IPS DF 19.7 (cell line): Measurements from ENCODE around the gene ASB16.

Experiments
- DNase-seq: peaks from one replicate; pipeline ENCODE4 v3.0.0-alpha.2; 2013; ENCODE audit warnings: low read depth, low spot score

ASB16 gene

DNA sequence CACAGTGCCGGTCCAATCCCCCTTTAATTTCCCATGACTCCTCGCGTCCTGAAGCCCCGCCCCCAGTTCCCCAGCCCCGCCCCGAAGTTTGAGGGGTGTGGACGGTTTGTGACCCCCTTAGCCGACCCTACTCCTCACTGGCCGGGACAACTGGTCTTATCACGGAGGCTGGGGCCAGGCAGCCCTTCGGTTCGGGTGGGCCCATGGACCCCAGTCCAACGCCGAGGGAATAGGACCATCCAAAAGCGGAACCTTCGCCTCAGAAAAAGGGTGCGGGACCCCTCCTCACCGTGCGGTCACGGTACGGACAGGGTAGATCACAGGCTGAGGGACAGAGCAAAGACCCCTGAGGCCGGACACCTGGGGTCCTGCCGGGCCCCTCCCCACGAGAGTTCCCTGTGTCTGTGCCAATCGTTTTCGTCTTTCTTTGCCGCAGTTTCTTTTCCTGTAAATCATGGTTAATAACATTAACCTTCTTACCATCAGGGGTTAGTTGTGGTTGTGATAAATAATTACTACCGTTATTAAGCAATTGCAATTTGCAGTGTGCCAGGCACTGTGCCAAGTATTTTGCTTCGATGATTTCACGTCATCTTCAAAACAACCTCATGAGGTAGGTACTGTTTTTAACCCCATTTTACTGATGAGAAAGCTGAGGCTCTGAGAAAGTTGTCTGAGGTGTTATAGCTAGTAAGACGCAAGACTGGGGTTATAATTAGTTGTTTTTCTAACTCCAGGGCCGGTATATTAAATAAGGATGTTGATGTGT lies 16.8 kb downstream of the ASB16 start:
- no peak for DNase-seq

DNA sequence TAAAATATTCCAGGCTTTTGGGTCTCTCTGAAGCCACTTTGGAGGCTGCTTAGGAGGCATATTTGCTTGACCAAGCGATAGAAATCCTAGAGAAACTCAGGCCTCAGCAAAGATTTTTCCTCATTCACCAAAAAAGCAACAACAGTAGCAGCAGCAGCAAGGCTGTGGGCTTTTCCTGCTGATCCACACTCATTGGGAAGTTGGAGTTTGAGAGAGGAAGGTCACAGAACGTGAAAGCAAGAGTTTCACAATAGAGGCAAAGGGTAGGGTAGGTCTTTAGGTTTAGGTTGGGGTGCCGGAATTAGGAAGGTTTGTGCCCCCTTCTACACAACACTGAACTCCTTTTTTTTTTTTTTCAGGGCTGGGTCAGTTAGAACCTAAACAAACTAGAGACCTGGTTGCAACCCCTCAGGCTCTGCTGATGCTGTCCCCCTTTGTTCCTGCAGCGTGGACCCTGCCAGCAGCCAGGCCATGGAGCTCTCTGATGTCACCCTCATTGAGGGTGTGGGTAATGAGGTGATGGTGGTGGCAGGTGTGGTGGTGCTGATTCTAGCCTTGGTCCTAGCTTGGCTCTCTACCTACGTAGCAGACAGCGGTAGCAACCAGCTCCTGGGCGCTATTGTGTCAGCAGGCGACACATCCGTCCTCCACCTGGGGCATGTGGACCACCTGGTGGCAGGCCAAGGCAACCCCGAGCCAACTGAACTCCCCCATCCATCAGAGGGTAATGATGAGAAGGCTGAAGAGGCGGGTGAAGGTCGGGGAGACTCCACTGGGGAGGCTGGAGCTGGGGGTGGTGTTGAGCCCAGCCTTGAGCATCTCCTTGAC lies 18.3 kb downstream of the ASB16 start:
- no peak for DNase-seq

DNA sequence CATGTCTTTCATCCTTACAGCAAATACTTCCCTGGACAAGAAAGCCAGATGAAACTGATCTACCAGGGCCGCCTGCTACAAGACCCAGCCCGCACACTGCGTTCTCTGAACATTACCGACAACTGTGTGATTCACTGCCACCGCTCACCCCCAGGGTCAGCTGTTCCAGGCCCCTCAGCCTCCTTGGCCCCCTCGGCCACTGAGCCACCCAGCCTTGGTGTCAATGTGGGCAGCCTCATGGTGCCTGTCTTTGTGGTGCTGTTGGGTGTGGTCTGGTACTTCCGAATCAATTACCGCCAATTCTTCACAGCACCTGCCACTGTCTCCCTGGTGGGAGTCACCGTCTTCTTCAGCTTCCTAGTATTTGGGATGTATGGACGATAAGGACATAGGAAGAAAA lies 20.0 kb downstream of the ASB16 start:
- no peak for DNase-seq

DNA sequence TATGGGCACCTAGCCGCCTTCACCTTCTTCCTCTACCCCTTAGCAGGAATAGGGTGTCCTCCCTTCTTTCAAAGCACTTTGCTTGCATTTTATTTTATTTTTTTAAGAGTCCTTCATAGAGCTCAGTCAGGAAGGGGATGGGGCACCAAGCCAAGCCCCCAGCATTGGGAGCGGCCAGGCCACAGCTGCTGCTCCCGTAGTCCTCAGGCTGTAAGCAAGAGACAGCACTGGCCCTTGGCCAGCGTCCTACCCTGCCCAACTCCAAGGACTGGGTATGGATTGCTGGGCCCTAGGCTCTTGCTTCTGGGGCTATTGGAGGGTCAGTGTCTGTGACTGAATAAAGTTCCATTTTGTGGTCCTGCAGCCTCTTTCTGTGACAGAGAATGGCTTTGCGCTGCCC lies 20.9 kb downstream of the ASB16 start:
- no peak for DNase-seq

DNA sequence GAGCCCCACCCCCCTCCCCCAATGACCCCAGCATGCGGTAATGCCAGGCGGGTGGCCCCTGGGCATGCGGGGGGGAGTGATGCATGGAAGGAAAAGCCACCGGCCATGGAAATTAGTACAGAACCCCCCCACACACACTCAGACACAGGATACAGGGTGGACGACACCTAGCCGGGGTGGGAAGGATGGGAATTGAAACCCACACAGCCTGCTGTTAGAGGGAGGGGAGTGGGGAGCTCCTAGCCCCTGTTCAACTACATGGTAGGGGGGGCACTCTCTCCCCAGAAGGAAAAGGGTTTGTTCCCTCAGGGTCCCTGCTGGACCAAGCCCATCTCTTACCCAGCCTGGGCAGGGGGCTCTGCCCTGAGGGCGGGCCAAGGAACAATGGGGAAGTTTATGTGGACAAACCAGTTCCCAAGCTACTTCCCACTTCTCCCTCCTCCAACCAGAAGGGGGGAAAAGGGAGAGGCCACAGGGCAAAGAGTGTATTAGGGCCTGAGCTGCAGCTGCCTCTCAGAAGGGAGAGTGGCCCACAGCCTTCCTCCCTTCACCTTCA lies 21.5 kb downstream of the ASB16 start:
- no peak for DNase-seq

DNA sequence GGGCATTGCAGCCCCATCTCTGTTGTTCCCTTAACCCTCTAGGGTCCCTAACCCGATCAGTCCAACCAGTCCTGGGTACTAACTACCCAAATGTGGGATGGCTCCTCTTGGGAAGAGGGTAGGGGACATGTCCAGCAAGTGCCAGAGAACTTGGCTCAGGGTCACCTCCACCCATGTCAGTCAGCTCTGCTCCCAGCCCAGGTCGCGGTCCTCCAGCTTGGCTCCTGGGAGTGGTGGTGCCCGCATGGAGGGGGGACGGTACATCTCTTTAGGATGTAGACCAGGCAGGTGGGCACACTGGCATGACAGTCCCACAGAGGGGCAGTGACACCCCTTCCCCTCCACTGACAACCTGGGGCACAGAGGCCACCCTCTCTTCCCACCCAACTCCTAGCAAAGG lies 22.2 kb downstream of the ASB16 start:
- DNase-seq = no peak

DNA sequence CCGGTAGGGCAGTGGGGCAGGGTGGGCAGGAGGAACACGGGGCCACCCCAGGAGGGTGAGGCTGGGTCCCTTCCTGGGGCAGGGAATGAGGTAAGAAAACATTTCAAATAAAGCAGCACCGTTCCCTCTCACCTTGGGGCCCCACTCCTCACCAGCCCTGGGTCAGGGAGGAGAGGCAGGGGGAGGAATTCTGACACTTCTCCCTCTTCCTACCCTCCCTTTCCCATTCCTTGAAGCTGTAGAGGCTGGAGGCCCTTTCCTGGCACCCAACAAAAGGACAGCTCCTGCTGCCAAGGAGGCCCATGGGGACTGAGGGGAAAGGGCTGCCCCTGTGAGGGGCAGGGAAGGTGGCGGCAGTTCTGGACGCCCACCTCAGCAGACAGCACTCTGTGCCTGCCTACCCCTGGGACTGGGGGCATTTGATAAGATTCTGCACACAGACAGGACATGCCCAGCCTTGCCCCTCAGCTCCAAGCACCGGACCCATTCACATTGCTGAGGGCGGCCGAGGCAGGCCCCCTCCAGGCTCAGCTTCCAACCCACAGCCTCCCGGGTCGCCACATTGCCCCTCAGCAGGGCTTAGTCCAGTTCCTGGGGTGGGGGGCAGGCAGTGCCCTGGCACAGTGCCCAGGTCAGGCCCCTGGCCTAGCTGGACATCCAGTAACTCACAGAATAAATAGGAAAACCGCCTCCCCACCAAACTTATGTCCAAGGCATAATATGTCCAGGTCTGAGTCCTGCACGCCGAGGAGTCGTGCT lies 23.0 kb downstream of the ASB16 start:
- no peak for DNase-seq

DNA sequence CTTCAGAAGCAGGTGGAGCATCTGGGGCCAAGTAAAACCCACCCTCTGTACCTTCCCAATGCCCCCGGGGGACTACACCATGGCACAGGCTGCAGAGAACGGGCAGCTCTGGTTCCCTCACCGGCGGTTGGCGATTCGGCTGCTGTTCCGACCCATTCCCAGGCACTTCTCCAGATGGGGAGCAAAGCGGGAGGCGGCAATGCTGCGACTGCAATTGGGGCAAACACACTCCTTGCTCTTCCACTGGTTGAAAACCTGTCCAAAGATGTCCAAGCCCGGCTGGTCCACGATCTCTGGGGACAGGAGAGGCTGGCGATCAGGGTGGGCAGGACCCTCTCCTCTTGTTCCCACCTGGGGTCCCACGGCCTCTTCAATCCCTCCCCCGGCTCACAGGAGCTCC lies 26.6 kb downstream of the ASB16 start:
- DNase-seq = no peak

DNA sequence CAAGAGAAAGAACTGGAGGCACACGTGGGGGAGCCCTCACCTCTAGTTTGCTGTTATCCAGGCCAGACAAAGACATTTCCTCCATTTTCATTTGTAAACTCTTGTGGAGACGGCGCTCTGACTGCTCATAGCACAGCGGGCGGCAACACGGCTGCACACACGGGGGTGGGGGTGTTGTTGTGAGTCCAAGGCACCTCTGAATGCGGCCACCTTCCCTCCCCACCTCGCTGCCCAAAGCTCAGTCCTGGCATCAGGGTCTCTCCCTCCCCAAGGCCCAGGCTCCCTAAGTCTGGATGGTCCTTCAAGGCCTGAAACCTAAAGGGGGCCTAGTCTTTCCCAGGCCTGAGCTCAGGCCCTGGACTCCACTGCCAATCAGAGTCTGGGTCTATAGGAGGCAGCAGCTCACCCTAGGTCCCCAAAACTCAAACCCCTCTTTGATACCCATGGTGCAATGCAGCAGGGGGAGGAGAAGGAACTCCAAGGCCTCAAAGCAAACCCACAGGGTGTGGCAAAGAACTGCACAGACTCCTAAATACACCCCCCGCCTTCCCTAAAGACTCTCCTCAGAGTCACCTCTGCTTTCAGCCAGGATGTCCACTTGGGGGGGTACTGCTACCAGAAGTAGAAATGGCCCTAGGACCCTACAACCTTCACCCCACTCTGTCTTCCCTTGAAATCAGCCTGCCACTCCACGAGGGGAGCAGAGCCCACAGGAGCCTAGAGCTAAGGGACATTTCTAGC lies 27.6 kb downstream of the ASB16 start:
- no peak for DNase-seq

DNA sequence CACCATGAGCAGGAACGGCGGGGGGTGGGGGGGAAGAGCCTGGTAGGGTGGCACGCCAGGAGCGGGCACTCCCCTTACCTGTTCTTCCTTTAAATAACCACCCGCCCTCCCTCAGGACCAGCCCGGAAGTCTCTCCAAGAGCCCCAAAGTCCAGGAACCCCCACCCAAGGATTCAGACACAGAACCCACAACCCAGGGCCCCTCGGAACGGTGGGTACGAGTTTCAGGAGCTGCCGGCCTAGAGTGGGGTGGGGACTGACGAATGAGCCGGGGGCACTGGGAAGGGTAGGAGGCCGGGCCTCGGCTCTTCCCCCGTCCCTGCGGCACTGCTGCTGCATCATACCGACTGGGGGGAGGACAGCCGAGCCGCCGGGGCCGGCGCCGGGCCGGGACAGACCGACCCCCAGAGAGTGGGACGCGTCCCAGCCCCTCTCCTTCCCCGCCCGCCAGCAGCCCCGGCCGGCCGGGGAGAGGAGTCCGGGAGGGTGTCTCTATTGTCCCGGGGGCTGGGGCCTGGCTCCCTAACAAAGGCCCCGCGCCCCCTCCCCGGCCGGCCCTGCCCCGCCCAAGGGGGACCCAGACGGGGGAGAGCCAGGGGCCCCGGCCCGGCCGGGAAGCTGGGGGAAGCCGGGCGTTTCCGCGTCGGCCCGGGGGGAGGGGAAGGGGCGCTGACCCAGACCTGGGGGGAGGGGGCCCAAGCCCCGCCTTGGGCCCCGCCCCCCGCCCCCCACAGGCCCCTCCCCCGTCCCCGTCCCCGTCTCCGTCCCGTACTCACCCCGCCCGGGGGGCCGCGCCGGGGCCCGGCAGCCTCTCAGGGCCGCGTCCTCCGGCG lies 28.4 kb downstream of the ASB16 start:
- no peak for DNase-seq

DNA sequence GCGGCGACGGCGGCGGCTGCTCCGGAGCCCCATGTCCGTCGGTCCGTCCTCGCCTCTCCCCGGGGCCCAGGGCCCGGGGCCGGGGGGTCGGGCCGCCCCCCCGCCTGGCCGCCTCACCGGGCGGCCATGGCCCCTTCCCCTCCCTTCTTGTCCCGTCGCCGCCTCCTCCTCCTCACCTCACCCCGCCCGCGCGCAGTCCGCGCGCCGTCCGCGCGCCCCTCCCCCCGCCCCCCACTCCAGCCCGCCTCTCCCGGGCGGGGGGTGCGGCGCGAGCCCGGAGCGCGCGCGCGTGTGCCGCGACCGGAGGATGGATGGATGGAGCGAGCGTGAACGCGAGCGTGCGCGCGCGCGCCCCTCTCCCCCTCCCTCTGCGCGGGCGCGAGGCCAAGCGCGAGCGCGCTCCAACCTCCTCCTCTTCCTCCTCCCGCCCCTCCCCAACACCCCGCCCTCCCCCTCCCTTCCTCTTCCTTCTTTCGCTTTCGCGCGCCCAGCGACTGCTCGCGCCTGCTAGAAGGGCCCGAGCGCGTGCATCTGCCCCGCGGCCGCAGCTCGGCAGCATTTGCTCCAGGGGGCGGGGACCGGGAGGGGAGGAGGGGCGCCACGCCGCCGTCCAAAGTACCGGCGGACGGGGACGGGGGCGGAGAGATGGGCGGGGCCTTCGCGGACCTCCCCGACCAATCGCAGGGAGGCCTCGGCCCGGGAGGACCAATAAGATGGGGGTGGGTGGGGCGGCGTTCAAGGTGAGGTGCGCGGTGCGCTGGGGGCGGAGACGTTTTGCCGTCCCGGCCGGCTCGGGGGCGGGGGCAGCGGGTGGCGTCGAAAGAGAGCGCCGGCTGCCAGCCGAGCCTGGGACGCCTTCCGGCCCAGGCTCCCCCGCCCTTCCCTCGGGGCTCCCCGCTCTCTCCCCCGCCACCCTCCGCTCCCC lies 29.3 kb downstream of the ASB16 start, which contains the start of gene ATXN7L3:
Gene ATXN7L3 (minus strand): TSS at position 332 of the 925 bp plus-strand sequence. CDS start 1,814 bp downstream, outside the sequence.
- DNase-seq = no peak

DNA sequence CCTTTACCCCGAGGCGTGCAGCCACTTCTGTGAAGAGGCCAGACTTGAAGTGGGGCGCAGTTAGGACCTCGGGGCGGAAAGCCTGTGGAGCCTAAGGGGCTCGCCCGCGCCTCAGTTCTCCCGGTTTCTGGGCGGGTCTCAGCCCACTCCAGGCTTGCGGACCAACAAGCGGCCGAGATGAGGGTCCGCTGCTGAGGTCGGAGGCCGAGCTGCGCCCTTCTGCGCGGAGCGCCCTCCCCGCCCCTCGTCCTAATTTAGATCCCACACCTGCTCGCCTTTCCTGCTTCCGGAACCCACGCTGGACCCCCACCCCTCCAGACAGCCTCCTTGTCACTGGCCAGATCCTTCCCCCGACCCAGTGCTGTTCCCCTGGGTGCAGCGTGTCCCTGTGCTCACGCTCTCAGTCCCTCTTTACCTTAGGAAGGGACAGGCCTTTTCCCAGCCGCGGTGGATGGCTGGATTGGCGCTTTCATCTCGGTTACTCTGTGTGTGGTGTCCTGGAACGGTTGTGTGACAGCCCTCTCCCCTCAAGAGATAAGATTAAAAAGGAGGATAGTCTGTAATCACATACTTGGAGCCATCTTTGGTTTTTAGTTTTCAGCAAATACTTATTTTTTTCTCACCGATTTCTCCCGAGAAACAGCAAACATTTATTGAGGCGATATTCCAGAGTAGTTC lies 30.1 kb downstream of the ASB16 start:
- DNase-seq = no peak

DNA sequence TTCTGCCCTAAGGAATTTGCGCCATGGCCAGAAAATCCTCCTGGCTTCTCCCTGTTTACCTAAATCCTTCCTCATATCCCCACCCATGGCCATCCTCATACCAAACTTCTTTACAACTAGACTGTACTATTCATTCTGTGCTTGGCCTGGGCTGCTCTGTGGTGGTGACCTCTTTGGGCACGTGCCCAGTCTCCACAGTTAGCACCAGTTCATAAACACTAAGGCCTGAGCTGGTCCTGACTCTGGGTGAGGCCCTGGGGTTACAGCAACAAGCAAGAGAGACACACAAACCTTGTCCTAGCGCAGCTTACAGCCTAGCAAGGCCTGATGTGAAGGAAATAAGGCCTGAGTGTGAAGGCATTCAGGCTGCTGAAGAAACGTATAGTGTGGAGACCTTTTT lies 32.3 kb downstream of the ASB16 start:
- no peak for DNase-seq

DNA sequence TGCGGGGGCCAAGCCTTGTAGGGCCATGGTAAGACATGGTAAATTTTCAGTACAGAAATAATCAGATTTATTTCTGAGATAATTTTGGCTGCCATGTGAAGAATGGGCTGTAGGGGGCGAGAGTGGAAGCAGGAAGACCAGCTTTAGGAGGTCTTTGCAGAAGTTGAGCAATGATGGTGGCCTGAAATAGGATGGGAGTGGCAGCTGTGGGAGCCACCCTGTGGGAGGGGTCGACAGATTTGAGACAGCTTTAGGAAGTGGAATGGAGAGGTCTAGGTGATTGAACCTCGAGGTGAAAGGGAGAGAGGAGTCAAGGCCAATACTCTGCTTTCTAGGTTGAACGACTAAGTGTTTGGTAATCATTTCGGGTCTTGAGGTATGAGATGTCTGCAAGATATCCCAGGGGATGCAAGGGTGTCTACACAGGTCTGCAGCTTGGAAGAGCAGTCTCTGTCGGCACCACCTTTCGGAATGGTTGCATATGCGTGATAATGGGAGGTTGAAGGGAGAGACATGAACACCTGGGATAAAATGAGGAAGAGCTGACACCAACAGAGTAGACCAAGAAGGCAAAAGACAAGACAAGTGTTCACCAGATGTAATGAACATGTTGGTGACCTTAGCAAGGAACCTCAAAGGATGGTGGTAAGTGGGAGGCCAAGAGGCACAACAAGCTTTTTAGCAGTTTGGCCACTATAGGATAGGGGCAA lies 33.4 kb downstream of the ASB16 start:
- DNase-seq = no peak

DNA sequence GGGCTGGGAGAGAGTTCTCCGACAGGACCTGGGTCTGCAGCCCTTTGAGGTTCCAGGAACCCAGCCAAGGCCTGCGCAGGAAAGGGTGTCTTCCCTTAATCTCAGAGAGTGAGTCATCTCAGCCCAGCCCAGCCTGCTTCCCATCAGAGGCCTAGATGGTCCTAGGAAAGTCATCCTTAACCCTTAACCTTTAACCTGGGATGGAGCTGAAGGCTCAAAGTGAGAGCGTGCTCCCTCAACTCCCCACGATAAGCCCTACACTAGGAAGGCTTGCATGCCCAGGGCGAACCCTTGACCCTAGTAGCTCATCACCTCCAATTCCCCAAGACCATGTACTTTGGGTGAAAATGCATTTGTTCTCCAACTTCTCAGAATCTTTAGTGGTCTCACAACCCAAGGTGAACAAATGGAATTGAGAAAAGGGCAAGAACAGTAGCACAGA lies 34.0 kb downstream of the ASB16 start:
- DNase-seq = no peak

DNA sequence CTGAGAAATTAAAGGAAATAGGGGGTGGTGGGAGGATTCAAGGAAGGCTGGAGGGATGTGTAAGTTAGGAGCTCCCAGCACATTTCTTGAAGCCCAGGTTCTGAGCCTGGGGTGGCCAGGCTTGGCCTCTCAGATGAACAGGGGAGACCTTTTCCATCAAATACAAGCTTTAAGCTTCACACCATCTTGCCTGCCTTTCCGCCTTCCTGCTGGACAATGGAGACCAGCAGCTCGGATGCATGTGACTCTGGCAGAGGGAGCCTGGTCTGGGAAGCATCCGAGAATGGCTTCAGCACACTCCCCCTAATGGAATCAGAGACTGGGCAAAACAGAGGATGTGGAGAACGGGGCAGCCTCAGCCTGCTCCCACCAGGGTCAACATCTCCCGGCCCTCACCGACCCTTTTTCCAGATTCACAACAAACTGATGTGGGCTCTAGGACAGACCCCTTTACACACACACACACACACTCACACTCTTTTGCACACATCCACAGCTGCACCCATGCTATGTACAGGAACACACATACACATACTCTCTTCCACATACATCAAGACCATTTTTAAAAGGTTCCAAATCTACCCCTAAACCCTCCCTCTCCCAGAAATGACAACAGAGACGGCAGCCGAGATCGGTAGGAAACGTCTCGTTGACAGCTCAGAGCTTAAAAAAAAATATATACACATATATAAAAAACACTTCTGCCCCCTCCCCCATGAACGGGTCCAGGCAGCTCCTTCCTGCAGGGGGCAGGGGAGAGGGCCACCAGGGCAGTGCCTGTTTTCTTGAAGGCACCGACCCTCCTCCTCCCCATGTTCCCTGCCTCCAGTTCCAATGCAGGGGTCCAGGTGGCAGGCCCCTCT lies 35.7 kb downstream of the ASB16 start:
- no peak for DNase-seq

DNA sequence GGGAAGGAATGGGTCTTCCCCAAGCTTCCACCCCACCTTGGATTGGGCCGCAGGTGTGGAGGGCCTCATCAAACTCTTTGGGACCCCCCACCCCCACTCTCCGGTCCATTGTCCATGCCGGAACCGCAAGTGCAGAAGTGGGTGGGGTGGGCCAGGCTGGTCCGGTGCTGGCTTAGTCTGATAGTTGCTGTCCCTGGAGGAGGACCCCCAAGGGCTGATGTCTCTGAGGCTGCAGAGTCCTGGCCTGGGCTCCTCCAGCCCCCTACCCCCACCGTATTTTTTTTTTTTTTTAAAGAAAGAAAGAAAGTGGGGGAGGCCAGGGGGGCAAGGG lies 36.3 kb downstream of the ASB16 start:
- DNase-seq = no peak
